ENCODE results near the gene H3-3A. TPM values are rescaled to one million over a fixed set of nuclear protein-coding genes. Genes with fewer than 3 reads are reported as not detected.

The H3-3A gene
- total RNA-seq, 1 experiment from 2014 or later: 121 TPM

DNA sequence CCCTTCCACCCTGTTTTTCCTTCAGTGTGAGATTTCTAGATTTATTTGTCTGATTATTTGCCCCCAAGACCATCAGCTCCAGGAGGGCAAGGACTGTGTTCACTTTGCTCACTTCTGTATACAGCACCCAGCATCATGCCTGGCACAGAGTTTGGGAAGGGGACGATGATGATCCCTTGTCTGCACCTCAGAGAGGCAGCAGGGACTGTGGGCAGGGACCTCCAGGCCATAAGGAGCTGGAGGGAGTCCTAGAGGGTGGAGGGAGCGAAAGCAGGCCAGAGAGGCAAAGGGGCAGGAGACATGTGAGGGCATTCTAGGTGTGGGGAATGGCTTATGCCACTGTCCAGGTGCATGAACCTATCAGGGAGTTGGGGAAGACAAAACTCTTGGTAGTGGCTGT lies 32.8 kb downstream of the H3-3A start:
- H3K4me3 ChIP-seq: no peak overlapping the region
- H3K36me3 ChIP-seq: no peaks in the 10 kb centered on the region
- no peaks in the 10 kb centered on the region for H3K9me3 ChIP-seq
- DNase-seq: no peak
- no peaks in the 10 kb centered on the region for H3K27me3 ChIP-seq

DNA sequence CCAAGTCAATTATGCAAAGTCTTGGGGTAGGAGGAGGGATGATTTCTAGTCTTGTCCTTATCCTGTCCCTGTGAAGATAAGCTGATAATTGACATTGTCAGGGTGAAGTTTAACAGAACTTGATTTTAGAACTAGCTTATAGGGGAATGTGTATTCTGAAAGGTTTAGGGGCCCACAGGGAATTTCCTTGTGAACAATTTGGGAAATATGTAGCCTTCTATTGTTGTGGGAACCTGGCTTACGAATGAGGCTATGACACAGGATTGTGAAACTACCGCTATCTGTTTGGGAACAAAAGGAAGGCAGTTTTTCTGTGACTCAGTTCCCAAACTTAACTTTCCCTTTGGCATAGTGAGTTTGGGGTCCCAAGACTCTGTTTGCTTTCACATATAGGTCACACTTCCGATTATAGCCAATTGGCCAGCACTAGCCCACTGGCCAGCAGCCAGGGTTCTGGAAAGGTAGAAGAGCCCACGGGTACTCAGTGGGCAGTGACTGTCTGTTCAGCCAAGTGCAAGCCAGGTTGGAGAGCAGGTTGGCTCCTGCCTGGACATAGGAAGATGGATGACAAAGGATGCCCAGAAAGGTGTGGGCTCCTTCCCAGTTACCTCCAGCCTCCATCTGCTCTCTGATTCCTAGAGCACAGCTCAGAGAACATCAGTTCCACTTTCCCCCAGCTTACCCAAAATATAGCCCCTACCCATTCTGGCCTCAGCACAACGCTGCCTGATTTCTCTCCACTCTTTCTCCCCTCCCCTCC lies 35.5 kb downstream of the H3-3A start:
- Histone ChIP-seq H3K4me3 (no peak overlapping the region), H3K36me3 (no peaks in the 10 kb centered on the region), H3K9me3 (no peaks in the 10 kb centered on the region), H3K27me3 (no peaks in the 10 kb centered on the region)
- DNase-seq: no peak

DNA sequence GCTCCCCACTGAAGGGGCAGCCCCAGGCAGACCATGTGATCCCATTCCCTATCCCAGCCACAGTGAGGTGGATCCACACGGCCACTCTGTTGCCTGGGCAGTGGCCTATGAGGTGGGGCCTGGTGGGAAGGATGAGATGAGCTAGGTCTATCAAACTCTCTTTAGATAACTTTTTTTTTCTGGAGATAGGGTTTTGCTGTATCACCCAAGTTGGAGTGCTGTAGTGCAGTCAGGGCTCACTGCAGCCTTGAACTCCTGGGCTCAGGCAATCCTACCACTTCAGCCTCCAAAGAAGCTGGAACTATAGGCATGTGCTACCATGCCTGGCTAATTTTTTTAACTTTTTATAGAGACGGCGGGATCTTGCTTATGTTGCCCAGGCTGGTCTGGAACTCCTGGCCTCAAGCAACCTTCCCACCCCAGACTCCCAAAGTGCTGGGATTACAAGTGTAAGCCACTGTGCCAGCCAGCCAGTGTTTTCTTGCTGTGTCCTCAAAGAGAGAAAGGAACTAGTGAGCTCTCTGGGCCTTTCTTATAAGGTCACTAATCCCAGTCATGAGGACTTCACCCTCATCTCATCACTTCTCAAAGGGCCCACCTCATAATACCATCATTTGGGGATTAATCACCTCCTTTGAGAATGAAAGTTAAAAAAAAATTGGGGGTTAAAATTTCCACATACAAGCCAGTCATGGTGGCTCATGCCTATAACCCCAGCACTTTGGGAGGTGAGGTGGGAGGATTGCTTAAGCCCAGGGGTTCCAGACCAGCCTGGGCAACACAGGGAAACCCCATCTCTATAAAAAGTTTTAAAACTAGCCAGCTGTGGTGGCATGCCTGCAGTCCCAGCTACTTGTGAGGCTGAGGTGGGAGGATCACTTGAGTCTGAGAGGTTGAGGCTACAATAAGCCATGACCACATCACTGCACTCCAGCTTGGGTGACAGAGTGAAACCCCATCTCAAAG lies 36.6 kb downstream of the H3-3A start:
- Histone ChIP-seq H3K4me3 (no peak overlapping the region), H3K27me3 (no peaks in the 10 kb centered on the region), H3K36me3 (no peaks in the 10 kb centered on the region), H3K9me3 (no peaks in the 10 kb centered on the region)
- no peak for DNase-seq

DNA sequence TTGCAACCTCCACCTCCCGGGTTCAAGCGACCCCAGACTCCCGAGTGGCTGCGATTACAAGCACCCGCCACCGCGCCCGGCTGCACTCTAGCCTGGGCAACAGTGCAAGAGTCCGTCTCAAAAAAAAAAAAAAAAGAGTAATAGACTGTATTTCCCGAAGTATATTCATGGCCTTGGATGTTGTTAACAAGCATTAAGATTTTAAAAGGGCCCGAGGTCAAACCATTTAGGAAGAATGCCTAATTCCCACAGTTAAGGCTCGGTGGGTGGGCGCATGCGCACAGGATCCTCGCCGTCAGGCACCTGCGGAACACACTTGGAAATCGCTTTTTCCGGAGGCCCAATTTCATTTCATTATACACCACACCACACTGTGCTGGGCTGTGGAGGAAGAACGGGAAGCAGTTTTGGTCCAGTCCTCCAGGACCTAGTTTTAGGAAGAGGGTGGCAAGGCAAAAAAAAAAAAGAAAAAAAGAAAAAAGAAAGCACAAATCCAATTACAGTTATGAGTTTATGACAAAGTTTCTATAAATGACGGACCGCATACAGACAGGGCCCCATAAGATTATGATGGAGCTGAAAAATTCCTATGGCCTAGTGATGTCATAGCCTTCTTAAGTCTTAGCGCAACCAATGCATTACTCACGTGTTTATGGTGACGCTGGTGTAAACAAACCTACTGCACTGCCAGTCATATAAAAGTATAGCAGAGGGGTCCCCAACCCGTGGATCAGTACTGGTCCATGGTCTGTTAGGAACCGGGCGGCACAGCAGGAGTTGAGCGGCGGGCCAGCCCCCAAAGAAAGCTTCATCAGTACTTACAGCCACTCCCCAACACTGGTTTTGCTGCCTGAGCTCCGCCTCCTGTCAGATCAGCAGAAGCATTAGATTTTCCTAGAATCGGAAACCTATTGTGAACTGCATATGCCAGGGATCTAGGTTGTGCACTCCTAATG lies 38.2 kb downstream of the H3-3A start:
- H3K27me3 ChIP-seq: no peaks in the 10 kb centered on the region
- peak overlapping the region; percentile 37 for H3K4me3 ChIP-seq
- no peak for DNase-seq
- no peaks in the 10 kb centered on the region for H3K36me3 ChIP-seq
- no peaks in the 10 kb centered on the region for H3K9me3 ChIP-seq

DNA sequence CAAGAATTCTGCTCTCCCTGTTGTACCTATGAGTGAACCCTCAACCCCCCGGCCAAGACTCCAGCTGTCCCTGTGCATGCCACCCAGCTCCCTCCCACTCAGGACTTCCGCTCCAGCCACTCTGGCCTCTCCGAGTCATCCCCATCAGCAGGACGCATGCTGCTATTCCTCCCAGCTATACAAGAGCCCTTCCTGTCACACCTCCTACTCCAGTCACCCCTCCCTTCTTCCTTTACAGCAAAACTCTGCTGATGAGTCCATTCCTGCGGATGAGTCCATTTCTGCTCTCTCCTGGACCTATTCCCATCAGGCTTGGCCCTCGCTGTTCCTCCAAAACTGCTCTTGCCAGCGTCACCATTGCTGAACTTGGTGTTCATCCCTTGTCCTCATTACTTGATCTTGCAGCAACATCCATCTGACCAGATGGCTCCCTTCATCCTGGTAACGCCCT lies 42.2 kb downstream of the H3-3A start:
- Histone ChIP-seq H3K27me3 (no peaks in the 10 kb centered on the region), H3K36me3 (no peaks in the 10 kb centered on the region), H3K4me3 (no peak overlapping the region), H3K9me3 (no peaks in the 10 kb centered on the region)
- peak; percentile 72 for DNase-seq

DNA sequence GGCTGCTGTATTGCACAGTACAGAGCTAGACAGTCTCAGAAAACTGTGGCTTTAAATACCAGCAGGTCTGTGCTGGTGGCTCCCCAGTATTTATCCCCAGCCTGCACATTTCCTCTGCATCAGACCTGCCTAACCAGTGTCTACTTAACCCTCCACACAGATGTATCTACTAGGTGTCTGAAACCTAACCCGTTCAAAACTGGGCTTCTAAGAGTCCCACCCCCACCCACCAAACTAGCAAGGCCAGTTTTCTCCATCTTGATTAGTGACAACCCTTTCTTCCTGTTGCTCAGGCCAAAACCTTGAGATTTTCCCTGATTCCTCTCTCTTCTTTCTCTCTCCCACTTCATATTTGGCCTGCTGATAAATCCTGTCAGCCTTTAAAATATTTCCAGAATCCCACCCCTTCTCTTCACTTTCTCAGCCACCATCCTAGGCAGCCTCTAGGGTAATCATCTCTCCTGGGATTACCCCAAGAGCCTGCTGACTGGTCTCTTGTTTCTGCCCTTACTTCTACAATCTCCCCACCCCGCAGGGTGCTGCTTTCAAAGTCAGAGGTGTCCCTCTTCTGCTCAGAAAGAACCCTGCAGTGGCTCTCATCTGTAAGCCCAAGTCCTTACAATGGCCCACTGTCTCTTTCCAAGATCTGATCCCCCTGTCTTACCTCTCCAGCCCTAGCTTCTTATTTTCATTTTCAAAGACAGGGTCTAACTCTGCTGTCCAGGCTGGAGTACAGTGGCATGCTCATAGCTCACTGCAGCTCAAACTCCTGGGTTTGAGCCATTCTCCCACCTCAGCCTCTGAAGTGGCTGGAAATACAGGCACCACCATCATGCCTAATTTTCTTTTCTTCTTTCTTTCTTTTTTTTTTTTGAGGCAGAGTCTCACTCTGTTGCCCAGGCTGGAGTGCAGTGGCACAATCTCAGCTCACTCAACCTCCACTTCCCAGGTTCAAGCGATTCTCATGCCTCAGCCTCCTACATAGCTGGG lies 45.2 kb downstream of the H3-3A start:
- no peaks in the 10 kb centered on the region for H3K27me3 ChIP-seq
- no peaks in the 10 kb centered on the region for H3K9me3 ChIP-seq
- no peak for DNase-seq
- no peaks in the 10 kb centered on the region for H3K36me3 ChIP-seq
- H3K4me3 ChIP-seq: no peak overlapping the region

DNA sequence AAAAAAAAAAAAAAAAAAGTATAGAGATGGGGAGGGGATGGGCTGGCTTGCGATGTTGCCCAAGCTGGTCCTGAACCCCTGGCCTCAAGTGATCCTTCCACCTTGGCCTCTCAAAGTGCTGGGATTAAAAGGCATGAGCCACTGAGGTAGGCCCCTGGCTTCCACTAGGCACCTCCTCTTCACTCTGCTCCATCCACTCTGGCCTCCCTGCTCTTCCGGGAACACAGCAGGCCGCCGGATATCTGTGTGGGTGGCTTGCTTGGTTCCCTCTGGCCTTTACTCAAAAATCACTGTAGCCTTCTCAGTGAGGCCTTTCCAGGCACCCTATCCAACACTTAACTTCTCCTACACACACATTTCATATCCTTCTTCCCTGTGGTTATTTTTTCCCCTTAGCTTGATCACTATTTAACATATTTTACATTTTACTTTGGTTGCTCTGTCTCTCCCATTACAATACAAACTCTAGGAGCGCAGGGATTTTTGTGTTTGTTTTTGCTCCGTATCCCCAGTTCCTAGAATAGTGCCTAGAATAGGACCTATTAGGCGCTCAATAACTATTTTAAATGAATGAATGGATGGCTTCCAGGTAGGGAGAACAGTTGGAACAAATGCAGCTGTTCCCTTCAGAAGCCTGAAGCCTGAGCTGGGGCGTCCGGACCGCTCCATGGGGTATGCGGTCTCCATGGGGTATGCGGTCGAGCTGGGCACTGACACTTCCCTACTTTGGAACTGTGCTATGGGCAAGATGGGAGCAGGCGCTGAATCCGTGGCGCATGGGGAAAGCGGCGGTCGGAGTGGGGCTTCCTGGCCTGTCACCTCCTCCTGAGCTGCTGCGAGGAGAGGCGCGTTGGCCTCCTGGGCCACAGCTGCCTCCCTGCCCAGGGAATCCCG lies 46.7 kb downstream of the H3-3A start:
- no peaks in the 10 kb centered on the region for H3K27me3 ChIP-seq
- no peaks in the 10 kb centered on the region for H3K9me3 ChIP-seq
- peak; percentile 63 for DNase-seq
- peak overlapping the region; percentile 51 for H3K4me3 ChIP-seq
- no peaks in the 10 kb centered on the region for H3K36me3 ChIP-seq

DNA sequence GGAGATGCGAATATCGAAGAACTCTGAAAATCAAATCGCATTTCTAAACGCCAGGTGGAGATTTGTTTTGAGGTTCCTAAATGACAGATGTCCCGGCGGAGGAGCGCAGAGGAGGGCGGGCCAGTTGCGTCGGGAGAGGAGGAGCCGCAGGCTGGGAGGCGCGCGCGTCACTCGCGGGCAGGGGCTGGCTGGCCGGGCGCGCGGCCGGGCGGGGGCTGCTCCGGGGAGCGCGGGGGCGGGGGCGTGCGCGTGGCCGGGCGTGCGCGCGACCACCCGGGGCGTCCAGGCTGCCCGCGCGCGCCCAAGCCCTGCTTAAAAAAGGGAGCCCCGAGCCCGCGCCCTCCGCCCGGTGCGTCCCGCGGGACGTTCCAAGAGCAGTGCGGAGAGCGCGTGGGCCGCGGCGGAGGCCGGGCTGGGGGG lies 47.3 kb downstream of the H3-3A start:
- H3K4me3 ChIP-seq: peak overlapping the region; percentile 51
- no peaks in the 10 kb centered on the region for H3K36me3 ChIP-seq
- no peaks in the 10 kb centered on the region for H3K27me3 ChIP-seq
- DNase-seq: peak; percentile 95
- no peaks in the 10 kb centered on the region for H3K9me3 ChIP-seq

DNA sequence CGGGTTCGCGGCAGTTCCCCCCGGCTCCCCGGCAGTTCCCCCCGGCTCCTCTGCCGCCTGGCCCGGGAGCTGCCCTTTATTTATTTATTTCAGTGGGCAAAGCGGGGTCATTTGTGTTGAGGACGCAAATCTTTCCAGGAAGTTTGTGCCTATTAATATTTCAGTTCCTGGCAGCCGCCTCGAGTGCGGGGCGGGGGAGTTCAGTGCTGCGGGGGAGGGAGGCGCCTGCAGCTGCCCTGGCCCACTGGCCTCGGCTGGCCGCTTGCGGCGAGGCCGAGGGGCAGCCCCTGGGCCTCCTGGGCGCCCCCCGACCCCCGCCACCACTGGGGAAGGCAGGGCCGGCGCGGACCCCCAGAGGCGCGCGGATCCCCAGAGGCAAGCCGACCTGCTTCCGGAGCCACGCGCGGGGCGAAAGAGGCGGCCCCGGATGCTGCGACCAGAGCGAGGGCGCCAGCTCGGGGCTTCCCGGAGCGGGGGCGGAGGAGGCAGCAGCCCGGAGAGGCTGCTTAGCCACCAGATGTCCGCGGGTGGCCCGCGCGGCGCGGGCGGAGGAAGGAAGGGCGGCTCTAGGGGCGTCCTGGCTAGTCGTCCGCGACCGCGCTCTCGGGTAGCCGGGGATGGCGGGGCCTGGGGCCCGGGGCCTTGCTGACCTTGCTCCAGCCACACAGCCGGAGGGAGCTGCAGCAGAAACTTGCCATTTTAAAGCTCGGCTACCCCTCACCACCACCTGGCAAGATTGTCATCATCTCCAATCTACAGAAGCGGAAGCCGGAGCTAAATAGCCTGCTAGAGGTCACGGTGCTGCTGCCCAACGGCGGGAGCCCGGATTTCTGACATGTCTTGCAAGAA lies 48.0 kb downstream of the H3-3A start:
- H3K9me3 ChIP-seq: no peaks in the 10 kb centered on the region
- DNase-seq: peak; percentile 82
- H3K4me3 ChIP-seq: peak overlapping the region; percentile 51
- no peaks in the 10 kb centered on the region for H3K27me3 ChIP-seq
- H3K36me3 ChIP-seq: no peaks in the 10 kb centered on the region

DNA sequence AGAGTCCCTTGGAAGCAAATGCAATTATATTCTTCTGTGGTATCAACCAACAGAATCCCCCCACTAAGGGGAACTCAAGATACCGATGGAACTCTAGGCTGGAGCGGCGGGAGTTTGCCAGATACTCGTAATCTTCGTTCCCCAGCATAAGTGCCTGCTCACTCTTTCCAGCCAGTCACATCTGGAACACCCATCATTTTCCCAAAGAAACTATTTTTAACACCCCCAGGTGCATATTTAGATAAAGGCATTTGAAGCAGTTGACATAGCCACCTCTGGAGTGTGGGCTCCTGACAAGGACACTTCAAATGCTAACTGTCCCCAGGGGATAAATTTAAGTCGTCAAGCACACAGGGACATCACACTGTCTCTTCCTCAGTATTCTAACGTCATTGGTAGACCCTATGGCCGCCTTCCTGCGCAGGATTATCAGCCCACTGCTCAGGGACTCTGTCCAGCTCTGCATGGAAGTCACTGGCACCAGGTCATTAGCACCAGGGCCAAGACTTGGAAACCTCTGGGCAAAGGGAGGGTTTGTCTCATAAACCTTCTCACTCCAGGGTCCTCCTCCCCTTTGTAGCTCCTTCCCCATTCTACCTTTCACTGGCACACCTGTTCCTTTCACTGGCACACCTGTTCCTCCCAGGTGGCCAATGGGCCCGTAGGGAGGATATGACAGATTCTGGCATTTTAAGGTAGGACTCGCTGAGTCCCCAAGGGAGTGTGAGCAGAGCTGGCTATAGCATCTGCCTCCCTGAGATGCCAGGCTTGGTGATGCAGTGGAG lies 48.8 kb downstream of the H3-3A start:
- peak overlapping the region; percentile 51 for H3K4me3 ChIP-seq
- H3K27me3 ChIP-seq: no peaks in the 10 kb centered on the region
- no peak for DNase-seq
- no peaks in the 10 kb centered on the region for H3K9me3 ChIP-seq
- no peaks in the 10 kb centered on the region for H3K36me3 ChIP-seq

DNA sequence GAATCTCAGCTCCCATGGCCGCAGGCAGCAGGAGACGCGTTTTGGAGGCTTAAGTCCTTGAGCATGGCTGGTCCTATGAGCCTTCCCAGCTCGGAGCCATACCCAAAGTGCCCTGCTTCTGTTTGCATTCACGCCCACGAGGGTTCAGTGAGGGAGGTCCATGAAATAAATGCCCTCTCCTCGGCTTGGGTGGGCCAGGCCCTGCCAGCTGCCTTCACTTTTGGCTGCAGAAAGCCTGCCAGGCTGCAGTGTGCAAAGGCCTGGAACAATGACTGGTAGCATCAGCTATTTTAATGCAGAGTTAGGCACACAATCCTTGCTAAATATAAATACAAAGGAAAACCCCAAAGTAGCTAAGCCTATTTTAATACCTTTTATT lies 49.4 kb downstream of the H3-3A start:
- Histone ChIP-seq H3K9me3 (no peaks in the 10 kb centered on the region), H3K36me3 (no peaks in the 10 kb centered on the region), H3K27me3 (no peaks in the 10 kb centered on the region), H3K4me3 (no peak overlapping the region)
- no peak for DNase-seq

DNA sequence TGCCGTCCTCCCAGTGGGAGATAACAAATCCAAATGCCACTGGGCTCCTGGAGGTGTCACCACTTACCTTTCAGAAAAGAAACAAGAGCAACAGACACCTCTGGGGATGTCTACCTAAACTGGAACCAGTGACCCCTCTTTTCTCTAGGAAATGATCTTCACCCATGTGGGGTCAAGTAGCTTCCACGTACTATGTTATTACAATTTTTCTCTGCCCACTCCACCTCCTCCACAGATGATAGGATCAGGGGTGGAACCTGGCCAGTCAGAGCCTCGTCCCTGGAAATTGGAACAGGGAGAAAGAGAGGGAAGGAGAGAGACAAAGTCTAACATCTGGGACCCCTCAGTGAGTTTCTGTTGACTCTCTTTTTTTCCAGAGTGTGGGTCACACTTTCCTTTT lies 50.1 kb downstream of the H3-3A start:
- no peaks in the 10 kb centered on the region for H3K36me3 ChIP-seq

DNA sequence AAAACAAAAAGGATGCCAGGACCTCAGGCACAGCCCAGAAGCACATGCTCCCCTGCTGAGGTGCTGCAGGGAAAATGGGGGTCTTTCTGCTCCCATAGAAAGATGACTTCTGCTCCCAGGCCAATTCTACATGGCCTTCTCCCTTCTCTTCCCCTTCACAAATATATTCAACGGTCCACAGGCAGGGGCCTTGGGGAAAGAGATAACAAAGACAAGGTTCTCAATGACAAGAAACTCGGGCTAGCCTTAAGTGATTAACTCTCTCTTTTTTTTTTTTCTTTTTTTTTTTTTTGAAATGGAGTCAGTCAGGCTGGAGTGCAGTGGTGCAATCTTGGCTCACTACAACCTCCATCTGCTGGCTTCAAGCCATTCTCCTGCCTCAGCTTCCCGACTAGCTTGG lies 54.2 kb downstream of the H3-3A start:
- Histone ChIP-seq H3K27me3 (no peaks in the 10 kb centered on the region), H3K4me3 (no peak overlapping the region), H3K9me3 (no peaks in the 10 kb centered on the region), H3K36me3 (no peaks in the 10 kb centered on the region)
- DNase-seq: no peak

More for the DNA sequence above, 50.1 kb downstream of the H3-3A start:
- Histone ChIP-seq H3K4me3 (no peak overlapping the region), H3K27me3 (no peaks in the 10 kb centered on the region), H3K9me3 (no peaks in the 10 kb centered on the region)
- DNase-seq: no peak

Measured in MG63 (cell line).